ACC112 (cell line): ENCODE data around the gene GRIK5.

Experiments used
- H2AFZ ChIP-seq: fragments of 200-600 bp; sonication (generic); one replicate; pipeline ENCODE4 v1.6.0; 2017; ENCODE audit warnings: antibody characterized with exemption, low read length; ENCODE audit not compliant: unreplicated experiment
- H3K27ac ChIP-seq: fragments of 200-600 bp; sonication (generic); 2 replicates; pipeline ENCODE4 v1.5.1; 2014; ENCODE audit warnings: low read depth, mild to moderate bottlenecking, antibody characterized with exemption, low read length, moderate library complexity
- H3K27me3 ChIP-seq: fragments of 200-600 bp; sonication (generic); 2 replicates; pipeline ENCODE4 v1.6.1; 2014; ENCODE audit warnings: mild to moderate bottlenecking, antibody characterized with exemption, low read length, moderate library complexity, mixed read lengths; ENCODE audit not compliant: insufficient read depth
- H3K36me3 ChIP-seq: fragments of 200-600 bp; sonication (generic); 2 replicates; pipeline ENCODE4 v1.6.1; 2016; ENCODE audit warnings: mild to moderate bottlenecking, antibody characterized with exemption, low read length, moderate library complexity, mixed read lengths; ENCODE audit not compliant: insufficient read depth
- H3K4me1 ChIP-seq: fragments of 200-600 bp; sonication (generic); one replicate; pipeline ENCODE4 v1.6.1; 2016; ENCODE audit warnings: low read length, mixed read lengths; ENCODE audit not compliant: insufficient read depth, unreplicated experiment, control insufficient read depth
- H3K4me3 ChIP-seq: fragments of 200-600 bp; sonication (generic); 2 replicates; pipeline ENCODE4 v1.5.1; 2014; ENCODE audit warnings: mild to moderate bottlenecking, low read depth, low read length
- H3K79me2 ChIP-seq: fragments of 200-600 bp; sonication (generic); one replicate; pipeline ENCODE4 v1.6.0; 2016; ENCODE audit warnings: low read length; ENCODE audit not compliant: control insufficient read depth, unreplicated experiment, insufficient read depth

GRIK5 gene

GRCh38 chr19:41988947-41989346 lies 81.1 kb downstream of the GRIK5 start:
- H3K27ac ChIP-seq, result no peak overlapping the region
- peaks cover 29% of the 10 kb centered on the region for H3K27me3 ChIP-seq
- no peaks in the 10 kb centered on the region for H3K79me2 ChIP-seq
- no peak overlapping the region for H3K4me3 ChIP-seq
- no peak overlapping the region for H2AFZ ChIP-seq
- no peaks in the 10 kb centered on the region for H3K4me1 ChIP-seq
- H3K36me3 ChIP-seq, result no peaks in the 10 kb centered on the region

GRCh38 chr19:41987141-41987860 lies 82.7 kb downstream of the GRIK5 start:
- no peaks in the 10 kb centered on the region for H3K36me3 ChIP-seq
- H3K4me1 ChIP-seq, result no peaks in the 10 kb centered on the region

GRCh38 chr19:41984961-41985360 lies 85.0 kb downstream of the GRIK5 start:
- H3K36me3 ChIP-seq, result no peaks in the 10 kb centered on the region
- H3K27me3 ChIP-seq, result peaks cover 5% of the 10 kb centered on the region; the same call in 1 of the 2 replicates
- no peak overlapping the region for H2AFZ ChIP-seq
- no peaks in the 10 kb centered on the region for H3K4me1 ChIP-seq
- no peaks in the 10 kb centered on the region for H3K79me2 ChIP-seq
- H3K4me3 ChIP-seq, result no peak overlapping the region
- H3K27ac ChIP-seq, result no peak overlapping the region

More at GRCh38 chr19:41987141-41987860, 82.7 kb downstream of the GRIK5 start:
- no peak overlapping the region for H3K4me3 ChIP-seq
- no peak overlapping the region for H3K27ac ChIP-seq
- H3K27me3 ChIP-seq, result peaks cover 18% of the 10 kb centered on the region
- no peak overlapping the region for H2AFZ ChIP-seq
- no peaks in the 10 kb centered on the region for H3K79me2 ChIP-seq

- Histone ChIP-seq H3K4me3 (no peak overlapping the region), H3K36me3 (no peaks in the 10 kb centered on the region), H2AFZ (no peak overlapping the region), H3K27me3 (no peaks in the 10 kb centered on the region), H3K27ac (no peak overlapping the region), H3K4me1 (no peaks in the 10 kb centered on the region), H3K79me2 (no peaks in the 10 kb centered on the region)
These were observed 88.3 kb downstream of the GRIK5 start for GRCh38 chr19:41981724-41982123.

- Histone ChIP-seq H3K36me3 (no peaks in the 10 kb centered on the region), H3K27me3 (no peaks in the 10 kb centered on the region), H3K79me2 (no peaks in the 10 kb centered on the region), H2AFZ (no peak overlapping the region), H3K4me1 (no peaks in the 10 kb centered on the region), H3K4me3 (no peak overlapping the region), H3K27ac (no peak overlapping the region)
These were observed 91.5 kb downstream of the GRIK5 start for GRCh38 chr19:41978470-41978869.

- no peak overlapping the region for H2AFZ ChIP-seq
- no peak overlapping the region for H3K27ac ChIP-seq
- no peak overlapping the region for H3K4me3 ChIP-seq
- H3K36me3 ChIP-seq, result no peaks in the 10 kb centered on the region
- H3K4me1 ChIP-seq, result no peaks in the 10 kb centered on the region
- H3K27me3 ChIP-seq, result no peaks in the 10 kb centered on the region
- H3K79me2 ChIP-seq, result no peaks in the 10 kb centered on the region
These were observed 92.1 kb downstream of the GRIK5 start for GRCh38 chr19:41977916-41978315.

- Histone ChIP-seq H3K79me2 (no peaks in the 10 kb centered on the region), H3K4me3 (no peak overlapping the region), H3K36me3 (no peaks in the 10 kb centered on the region), H2AFZ (no peak overlapping the region), H3K27ac (no peak overlapping the region), H3K4me1 (no peaks in the 10 kb centered on the region), H3K27me3 (no peaks in the 10 kb centered on the region)
These were observed 95.4 kb downstream of the GRIK5 start for GRCh38 chr19:41974652-41975051.

GRCh38 chr19:41971363-41971762 lies 98.6 kb downstream of the GRIK5 start:
- Histone ChIP-seq H3K4me1 (no peaks in the 10 kb centered on the region), H3K36me3 (no peaks in the 10 kb centered on the region), H3K79me2 (no peaks in the 10 kb centered on the region), H3K27me3 (no peaks in the 10 kb centered on the region), H2AFZ (no peak overlapping the region), H3K27ac (no peak overlapping the region), H3K4me3 (no peak overlapping the region)

- Histone ChIP-seq H3K4me3 (no peak overlapping the region), H3K27ac (no peak overlapping the region), H3K79me2 (no peaks in the 10 kb centered on the region), H3K36me3 (no peaks in the 10 kb centered on the region), H2AFZ (no peak overlapping the region), H3K27me3 (no peaks in the 10 kb centered on the region), H3K4me1 (no peaks in the 10 kb centered on the region)
These were observed 100.1 kb downstream of the GRIK5 start for GRCh38 chr19:41969772-41970458.

- no peaks in the 10 kb centered on the region for H3K27me3 ChIP-seq
- H3K36me3 ChIP-seq, result no peaks in the 10 kb centered on the region
- no peak overlapping the region for H3K4me3 ChIP-seq
- H3K4me1 ChIP-seq, result no peaks in the 10 kb centered on the region
- no peak overlapping the region for H2AFZ ChIP-seq
- H3K79me2 ChIP-seq, result no peaks in the 10 kb centered on the region
- H3K27ac ChIP-seq, result no peak overlapping the region
These were observed 101.0 kb downstream of the GRIK5 start for GRCh38 chr19:41968751-41969595.
